HG03045 (cell line): ENCODE data around the gene FAM222A.

ENCODE experiments used
- ATAC-seq: cut with Tn5 transposase; IDR thresholded peaks from one replicate; pipeline ENCODE4 v1.9.1; 2021; ENCODE audit warnings: mild to moderate bottlenecking, moderate library complexity; ENCODE audit not compliant: unreplicated experiment

Gene FAM222A

GRCh38 chr12:109817627-109818231 lies 104.1 kb downstream of the FAM222A start:
- ATAC-seq = no peak

GRCh38 chr12:109818253-109818652 lies 104.6 kb downstream of the FAM222A start:
- ATAC-seq = no peak

GRCh38 chr12:109818905-109819500 lies 105.4 kb downstream of the FAM222A start:
- no peak for ATAC-seq
